Measurements from ENCODE around the gene PPIC.
"Not testable (repeated sequence)": the region's sequence is repeated elsewhere in the genome, so short reads cannot be mapped to it uniquely, and the experiment has no call there.

The PPIC gene

DNA sequence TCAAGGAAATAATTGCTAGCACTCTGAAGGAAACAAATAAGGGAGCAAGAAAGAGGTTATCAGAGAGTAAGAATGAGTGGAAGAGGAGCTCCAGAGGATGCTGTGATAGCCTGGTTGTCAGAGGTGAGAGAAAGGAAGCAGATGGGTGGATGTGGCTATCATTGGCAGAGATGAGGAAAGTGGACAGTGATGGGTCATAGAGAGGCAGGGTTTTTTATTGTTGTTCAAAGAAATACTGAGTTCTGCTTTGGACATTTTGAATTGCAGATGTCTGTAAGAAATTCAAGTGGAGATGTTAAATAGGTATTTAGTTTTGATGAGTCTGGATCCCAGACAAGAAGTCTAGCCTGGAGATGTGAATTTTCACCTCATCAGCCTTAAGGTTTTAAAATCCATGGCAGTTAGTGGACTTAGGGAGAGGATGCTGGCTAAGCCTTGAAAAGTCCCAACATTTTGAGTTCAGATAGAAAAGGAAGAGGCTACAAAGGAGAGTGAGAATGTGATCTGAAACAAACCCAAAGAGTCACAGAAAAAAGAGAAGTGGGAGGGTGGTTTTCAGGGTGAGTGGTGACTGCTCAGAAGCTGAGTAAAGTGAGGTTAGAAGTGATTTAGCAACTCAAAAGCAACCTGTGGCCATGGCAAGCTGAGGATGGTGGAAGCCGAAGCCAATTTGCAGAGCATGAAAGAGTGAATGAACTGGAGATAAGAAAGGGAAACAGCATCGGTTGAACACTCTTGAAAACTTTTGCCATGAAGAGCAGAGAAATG is 50.4 kb downstream of the PPIC start:
- H3K9me3 Mint-ChIP-seq = no peaks in the 10 kb centered on the region
- no peak overlapping the region for H3K4me3 Mint-ChIP-seq
- H3K27ac Mint-ChIP-seq = no peak overlapping the region
- H3K36me3 Mint-ChIP-seq (ENCODE audit: low read depth) = no peaks in the 10 kb centered on the region
- peaks cover 9% of the 10 kb centered on the region for H3K27me3 Mint-ChIP-seq (ENCODE audit: low read depth)
- no peak for DNase-seq (ENCODE audit: low spot score)
- no peaks in the 10 kb centered on the region for H3K4me1 Mint-ChIP-seq (ENCODE audit: low read depth)

- Mint-ChIP-seq H3K27me3 (ENCODE audit: low read depth) (peaks cover 9% of the 10 kb centered on the region), H3K36me3 (ENCODE audit: low read depth) (no peaks in the 10 kb centered on the region), H3K4me1 (ENCODE audit: low read depth) (no peaks in the 10 kb centered on the region), H3K4me3 (no peak overlapping the region), H3K27ac (no peak overlapping the region), H3K9me3 (no peaks in the 10 kb centered on the region)
- DNase-seq (ENCODE audit: low spot score) = no peak
Measured at GRCh38 chr5:122985006-122985700, 51.4 kb downstream of the PPIC start.

DNA sequence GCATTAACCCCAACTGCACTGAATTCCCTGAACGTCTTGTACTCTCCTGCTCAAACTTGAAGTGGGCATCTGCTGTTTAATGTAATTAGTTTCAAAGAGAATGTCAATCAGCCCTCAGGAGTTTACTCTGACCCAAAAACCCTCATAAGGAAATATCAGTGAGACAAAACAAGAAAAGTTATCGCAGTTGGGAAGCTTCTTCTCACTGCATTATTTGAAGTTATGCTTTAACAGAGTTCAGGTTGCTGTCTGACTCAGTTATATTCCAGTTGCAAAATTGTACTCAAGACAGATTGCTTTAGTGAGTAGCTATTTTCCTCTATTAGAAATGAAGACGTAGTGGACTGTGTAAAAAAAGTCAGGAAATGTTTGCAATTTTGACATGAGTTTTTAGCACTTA is 52.1 kb downstream of the PPIC start:
- no peak overlapping the region for H3K27ac Mint-ChIP-seq
- no peak overlapping the region for H3K4me3 Mint-ChIP-seq
- no peaks in the 10 kb centered on the region for H3K9me3 Mint-ChIP-seq
- H3K36me3 Mint-ChIP-seq (ENCODE audit: low read depth) = no peaks in the 10 kb centered on the region
- H3K4me1 Mint-ChIP-seq (ENCODE audit: low read depth) = no peaks in the 10 kb centered on the region
- H3K27me3 Mint-ChIP-seq (ENCODE audit: low read depth) = peaks cover 6% of the 10 kb centered on the region
- no peak for DNase-seq (ENCODE audit: low spot score)

- Mint-ChIP-seq H3K27ac (no peak overlapping the region), H3K27me3 (ENCODE audit: low read depth) (peaks cover 6% of the 10 kb centered on the region), H3K4me3 (no peak overlapping the region), H3K4me1 (ENCODE audit: low read depth) (no peaks in the 10 kb centered on the region), H3K36me3 (ENCODE audit: low read depth) (no peaks in the 10 kb centered on the region), H3K9me3 (no peaks in the 10 kb centered on the region)
- DNase-seq (ENCODE audit: low spot score) = no peak
Measured at GRCh38 chr5:122982376-122982775, 54.1 kb downstream of the PPIC start.

DNA sequence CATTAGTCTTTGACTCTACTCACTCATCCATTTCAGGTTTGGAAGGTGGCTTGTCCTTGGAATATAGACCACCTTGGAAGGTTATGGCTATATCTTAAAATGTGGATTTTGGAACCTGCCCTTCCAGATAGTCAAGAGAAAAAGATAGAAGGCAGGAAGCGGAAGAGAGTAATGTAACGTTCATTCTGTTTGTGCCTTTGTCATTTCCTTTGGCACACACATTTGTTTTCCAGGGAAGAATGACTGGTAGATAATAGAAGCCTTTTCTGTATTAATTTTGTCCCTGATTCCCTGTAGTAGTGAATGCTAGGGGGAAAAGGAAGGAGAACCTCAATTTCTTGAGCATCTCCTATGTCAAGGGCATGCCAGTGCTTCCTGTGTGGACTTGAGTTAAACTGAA is 54.7 kb downstream of the PPIC start:
- no peak for DNase-seq (ENCODE audit: low spot score)
- H3K4me1 Mint-ChIP-seq (ENCODE audit: low read depth) = no peaks in the 10 kb centered on the region
- no peak overlapping the region for H3K27ac Mint-ChIP-seq
- peaks cover 6% of the 10 kb centered on the region for H3K27me3 Mint-ChIP-seq (ENCODE audit: low read depth)
- H3K9me3 Mint-ChIP-seq = no peaks in the 10 kb centered on the region
- no peaks in the 10 kb centered on the region for H3K36me3 Mint-ChIP-seq (ENCODE audit: low read depth)
- no peak overlapping the region for H3K4me3 Mint-ChIP-seq

GRCh38 chr5:122978644-122979297 is 57.8 kb downstream of the PPIC start:
- Mint-ChIP-seq H3K9me3 (no peaks in the 10 kb centered on the region), H3K4me3 (no peak overlapping the region), H3K4me1 (ENCODE audit: low read depth) (no peaks in the 10 kb centered on the region), H3K27me3 (ENCODE audit: low read depth) (peaks cover 7% of the 10 kb centered on the region), H3K27ac (no peak overlapping the region), H3K36me3 (ENCODE audit: low read depth) (no peaks in the 10 kb centered on the region)
- no peak for DNase-seq (ENCODE audit: low spot score)

DNA sequence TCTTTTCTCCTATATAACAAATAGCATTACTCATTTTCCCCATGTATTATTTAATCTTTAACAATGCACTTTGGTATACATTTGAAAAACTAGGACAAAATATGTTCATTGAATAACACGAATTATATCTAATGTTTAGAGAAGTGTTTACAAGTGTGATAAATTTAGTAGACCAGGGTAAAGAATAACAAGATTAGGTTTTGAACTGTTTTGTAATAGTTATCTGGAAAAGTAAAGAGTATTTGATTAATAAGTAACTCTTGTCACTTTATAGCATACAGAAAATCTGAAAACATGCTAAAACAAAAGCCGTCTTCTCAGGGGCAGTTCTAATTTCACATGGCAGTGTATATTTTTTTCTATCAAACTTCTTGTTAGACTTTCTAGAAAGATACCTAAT is 58.5 kb downstream of the PPIC start:
- Mint-ChIP-seq H3K4me3 (no peak overlapping the region), H3K27ac (no peak overlapping the region), H3K4me1 (ENCODE audit: low read depth) (no peaks in the 10 kb centered on the region), H3K36me3 (ENCODE audit: low read depth) (no peaks in the 10 kb centered on the region), H3K9me3 (no peaks in the 10 kb centered on the region), H3K27me3 (ENCODE audit: low read depth) (peaks cover 7% of the 10 kb centered on the region)
- no peak for DNase-seq (ENCODE audit: low spot score)

GRCh38 chr5:122977319-122977718 is 59.2 kb downstream of the PPIC start:
- Mint-ChIP-seq H3K4me1 (ENCODE audit: low read depth) (no peaks in the 10 kb centered on the region), H3K36me3 (ENCODE audit: low read depth) (no peaks in the 10 kb centered on the region), H3K27ac (no peak overlapping the region), H3K27me3 (ENCODE audit: low read depth) (peaks cover 7% of the 10 kb centered on the region), H3K9me3 (no peaks in the 10 kb centered on the region), H3K4me3 (no peak overlapping the region)
- DNase-seq (ENCODE audit: low spot score) = no peak

GRCh38 chr5:122974251-122974650 is 62.3 kb downstream of the PPIC start:
- not testable (repeated sequence) for DNase-seq (ENCODE audit: low spot score); H3K9me3 Mint-ChIP-seq; H3K36me3 Mint-ChIP-seq (ENCODE audit: low read depth); H3K4me1 Mint-ChIP-seq (ENCODE audit: low read depth); H3K4me3 Mint-ChIP-seq; H3K27me3 Mint-ChIP-seq (ENCODE audit: low read depth); H3K27ac Mint-ChIP-seq

GRCh38 chr5:122973759-122974158 is 62.8 kb downstream of the PPIC start:
- not testable (repeated sequence) for H3K27me3 Mint-ChIP-seq (ENCODE audit: low read depth); H3K4me1 Mint-ChIP-seq (ENCODE audit: low read depth)

More at GRCh38 chr5:122973759-122974158, 62.8 kb downstream of the PPIC start:
- not testable (repeated sequence) for H3K27ac Mint-ChIP-seq; H3K36me3 Mint-ChIP-seq (ENCODE audit: low read depth); DNase-seq (ENCODE audit: low spot score); H3K9me3 Mint-ChIP-seq; H3K4me3 Mint-ChIP-seq
